Stimulated activated CD8-positive, alpha-beta memory T cell treated with anti-CD3 and anti-CD28 coated beads, Interleukin-4, amount 100 ng/mL, for 48 hours (primary cell): ENCODE data around the gene PLIN4.

Source experiments
- DNase-seq: peaks from one replicate; pipeline ENCODE4 v3.0.0-alpha.2; 2020

Gene PLIN4

DNA sequence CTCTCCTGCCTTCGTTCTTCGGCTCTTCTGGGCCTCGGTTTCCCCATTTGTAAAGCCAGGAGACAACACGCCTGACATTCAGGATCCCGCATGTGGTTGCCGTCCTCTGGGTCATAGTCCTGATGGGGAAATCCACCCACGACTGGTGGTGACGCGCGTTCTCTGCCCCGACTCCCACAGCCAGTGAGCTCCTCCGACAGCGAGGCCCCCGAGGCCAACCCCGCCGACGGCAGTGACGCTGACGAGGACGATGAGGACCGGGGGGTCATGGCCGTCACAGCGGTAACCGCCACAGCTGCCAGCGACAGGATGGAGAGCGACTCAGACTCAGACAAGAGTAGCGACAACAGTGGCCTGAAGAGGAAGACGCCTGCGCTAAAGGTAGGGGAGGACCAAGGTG, 29.8 kb downstream of the PLIN4 start:
- no peak for DNase-seq

GRCh38 chr19:4487572-4487971, 30.7 kb downstream of the PLIN4 start:
- DNase-seq, result no peak

- DNase-seq, result no peak
Measured at GRCh38 chr19:4483385-4483784, 34.9 kb downstream of the PLIN4 start.

- DNase-seq, result no peak
Measured at GRCh38 chr19:4482721-4483364, 35.4 kb downstream of the PLIN4 start.

DNA sequence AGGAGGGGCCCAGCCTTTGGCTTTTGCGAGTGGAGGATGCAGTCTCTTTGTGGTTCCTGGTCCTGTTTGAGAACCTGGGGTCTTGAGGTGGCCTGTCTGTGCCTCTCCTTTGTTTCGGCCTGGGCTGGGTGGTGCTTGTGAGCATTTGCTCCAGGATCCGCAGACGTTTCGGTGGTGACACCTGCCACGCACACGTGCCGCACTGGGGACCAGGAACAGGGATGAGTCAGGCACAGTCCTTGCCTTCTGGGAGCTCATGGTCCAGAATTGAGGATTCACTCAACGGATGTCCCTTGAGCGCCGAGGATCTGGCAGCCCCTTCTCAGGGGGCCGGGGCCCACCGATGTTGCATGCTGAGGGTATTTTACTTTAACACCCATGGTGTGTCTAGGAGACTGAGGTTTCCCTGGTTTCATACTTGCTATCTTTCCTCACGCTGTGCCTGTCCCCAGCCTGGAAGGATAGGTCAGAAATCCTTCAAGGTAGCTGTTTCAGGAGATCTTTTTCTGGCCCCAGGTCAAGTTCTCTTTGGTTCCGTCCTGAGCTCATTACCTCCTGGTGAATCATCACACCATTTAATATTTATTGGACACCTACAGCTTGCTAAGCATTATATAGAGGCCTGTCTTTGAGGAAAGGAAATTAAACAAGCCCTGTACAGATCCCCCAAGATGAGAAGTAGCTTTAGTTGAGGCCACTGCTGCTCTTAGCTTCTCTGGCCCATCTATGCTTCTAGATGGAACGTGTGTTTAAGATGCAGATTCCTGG, 41.1 kb downstream of the PLIN4 start:
- DNase-seq, result no peak

- peak; percentile 52 for DNase-seq
Measured at GRCh38 chr19:4474514-4475022, 43.7 kb downstream of the PLIN4 start.

DNA sequence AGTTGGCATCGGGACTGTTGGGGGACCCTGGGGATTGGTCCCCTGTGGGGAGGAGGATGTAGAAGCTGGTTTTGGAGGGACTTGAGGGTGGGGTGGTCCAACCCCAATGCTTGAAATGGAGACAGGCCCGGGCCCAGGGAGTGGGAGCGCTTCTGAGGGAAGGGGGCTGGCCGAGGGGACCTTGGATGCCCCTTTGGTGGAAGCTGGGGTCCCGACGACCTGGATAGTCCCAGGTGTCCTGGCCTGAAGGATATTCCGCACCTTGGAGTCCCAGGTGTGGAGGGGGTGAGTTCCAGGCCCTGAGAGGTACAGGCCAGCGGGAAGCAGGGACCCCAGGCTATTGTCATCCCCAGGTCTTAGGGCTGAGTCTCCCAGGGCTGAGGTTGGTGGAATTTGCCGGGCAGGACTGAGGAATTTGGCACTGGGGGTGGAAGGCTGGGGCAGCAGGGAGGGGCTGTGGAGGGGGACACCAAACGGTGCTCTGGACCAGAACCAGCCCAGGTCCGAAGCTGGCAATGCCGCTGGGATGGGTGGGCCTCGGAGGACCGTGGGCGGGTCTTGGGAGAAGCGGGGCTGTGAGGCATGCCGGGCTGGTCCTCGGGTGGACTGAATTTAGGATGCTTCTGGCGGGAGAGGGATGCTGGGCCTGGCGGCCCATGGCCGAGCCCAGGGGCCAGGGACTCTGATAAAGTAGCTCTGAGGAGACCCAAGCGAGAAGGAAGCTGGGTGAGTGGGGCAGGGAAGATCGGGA, 44.3 kb downstream of the PLIN4 start:
- DNase-seq, result no peak

- no peak for DNase-seq
Measured at GRCh38 chr19:4473011-4473762, 45.1 kb downstream of the PLIN4 start.

- DNase-seq, result no peak
Measured at GRCh38 chr19:4472174-4472974, 45.9 kb downstream of the PLIN4 start, which contains the start of gene HDGFL2. HDGFL2 (plus strand) TSS chr19:4472297; CDS start chr19:4472351, 54 bp downstream.

DNA sequence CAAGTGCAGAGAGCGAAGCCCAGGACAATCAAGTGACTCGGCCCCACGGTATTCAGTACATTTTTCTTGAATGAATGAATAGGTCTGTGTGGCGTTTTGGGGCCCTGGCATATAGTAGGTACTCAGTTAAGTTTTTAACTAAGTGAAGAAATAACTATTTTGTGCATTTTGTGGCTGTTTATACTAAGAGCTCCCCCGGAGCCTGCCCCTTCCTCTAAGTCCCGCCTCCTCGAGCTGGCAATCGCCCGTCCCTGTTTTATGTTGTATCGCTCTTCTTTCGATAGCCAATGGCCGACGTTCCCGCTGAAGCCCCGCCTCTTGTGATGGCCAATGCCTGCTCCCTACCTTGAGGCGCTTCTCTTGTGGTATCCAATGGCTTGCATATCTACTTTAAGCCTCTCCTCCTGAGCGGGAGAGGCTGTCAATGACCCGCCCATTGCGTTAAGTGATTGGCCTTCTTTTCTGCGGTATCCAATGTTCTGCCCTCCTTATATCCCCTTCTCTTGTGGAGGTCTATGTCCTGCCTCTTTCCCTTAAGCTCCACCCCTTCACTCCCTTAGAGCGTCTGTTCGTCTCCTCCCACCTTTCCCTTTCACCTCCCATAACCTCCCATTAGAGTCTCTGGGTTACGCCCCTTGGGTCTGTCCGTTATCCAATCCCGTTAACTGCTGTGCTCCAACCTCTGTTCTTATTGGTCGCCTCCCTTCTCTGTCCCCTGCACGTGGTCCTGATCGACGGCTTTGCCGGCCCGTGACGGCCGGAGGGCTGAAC, 46.7 kb downstream of the PLIN4 start:
- peak; percentile 96 for DNase-seq

- DNase-seq, result no peak
Measured at GRCh38 chr19:4467835-4468234, 50.5 kb downstream of the PLIN4 start.

DNA sequence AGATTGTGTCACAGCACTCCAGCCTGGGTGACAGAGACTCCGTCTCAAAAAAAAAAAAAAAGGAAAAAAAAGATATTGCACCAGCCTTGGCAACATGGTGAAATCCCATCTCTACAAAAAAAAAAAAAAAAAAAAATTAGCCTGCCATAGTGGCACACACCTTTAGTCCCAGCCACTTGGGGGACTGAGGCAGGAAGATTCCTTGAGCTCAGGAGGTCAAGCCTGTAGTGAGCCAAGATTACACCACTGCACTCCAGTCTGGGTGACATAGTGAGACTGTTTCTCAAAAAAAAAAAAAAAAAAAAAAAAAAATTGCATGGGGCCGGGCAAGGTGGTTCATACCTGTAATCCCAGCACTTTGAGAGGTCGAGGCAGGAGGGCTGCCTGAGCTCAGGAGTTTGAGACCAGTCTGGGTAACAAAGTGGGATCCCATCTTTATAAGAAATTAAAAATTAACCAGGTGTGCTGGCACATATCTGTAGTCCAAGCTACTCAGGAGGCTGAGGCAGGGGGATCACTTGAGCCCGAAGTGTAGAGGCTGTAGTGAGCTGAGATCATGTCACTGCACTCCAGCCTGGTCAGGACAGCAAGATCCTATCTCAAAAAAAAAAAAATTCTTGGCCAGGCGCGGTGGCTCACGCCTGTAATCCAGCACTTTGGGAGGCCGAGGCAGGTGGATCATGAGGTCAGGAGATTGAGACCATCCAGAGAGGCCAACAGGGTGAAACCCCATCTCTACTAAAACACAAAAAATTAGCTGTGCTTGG, 53.3 kb downstream of the PLIN4 start:
- DNase-seq, result no peak

DNA sequence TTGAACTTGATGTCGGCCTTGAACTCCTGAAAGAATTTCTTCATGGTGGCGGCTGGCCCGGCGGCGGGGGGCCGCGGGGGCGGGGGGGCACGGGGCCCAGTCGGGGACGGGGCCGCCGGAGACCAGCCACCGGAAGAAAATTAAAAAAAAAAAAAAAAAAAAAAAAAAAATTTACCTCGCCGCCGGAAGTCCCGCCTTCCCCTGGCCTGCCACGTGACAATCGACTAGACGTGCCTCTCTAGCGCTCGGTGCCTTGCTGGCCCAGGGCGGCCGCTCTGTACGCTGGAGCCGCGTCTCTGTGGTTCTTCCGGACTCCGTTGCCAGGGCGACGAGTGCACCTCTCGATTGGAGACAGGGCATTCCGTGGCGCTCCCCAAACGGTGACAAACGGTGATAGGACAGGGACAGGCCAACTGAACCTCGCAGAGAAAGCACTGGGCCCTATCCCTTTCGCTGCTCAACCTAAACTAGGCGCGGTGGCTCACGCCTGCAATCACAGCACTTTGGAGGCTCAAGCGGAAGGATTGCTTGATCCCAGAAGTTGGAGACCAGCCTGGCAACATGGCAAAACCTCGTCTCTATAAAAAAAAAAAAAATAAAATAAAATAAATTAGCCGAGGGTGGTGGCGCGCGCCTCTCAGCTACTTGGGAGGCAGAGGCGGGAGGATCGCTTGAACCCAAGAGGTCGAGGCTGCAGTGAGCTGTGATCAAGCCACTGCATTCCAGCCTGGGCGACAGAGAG, 60.5 kb downstream of the PLIN4 start, which contains the start of gene UBXN6:
Gene UBXN6, minus strand, starts transcription at position 141 of the 742 bp plus-strand sequence. Its CDS starts 97 bp downstream, at position 44.
- DNase-seq, result peak; percentile 97

- DNase-seq, result no peak
Measured at GRCh38 chr19:4456843-4457653, 61.2 kb downstream of the PLIN4 start.

GRCh38 chr19:4456476-4456842, 61.8 kb downstream of the PLIN4 start:
- DNase-seq, result no peak

GRCh38 chr19:4455719-4456475, 62.4 kb downstream of the PLIN4 start:
- DNase-seq, result no peak
